ENCODE results near the gene PLTP.
"Not testable (repeated sequence)": the region's sequence is repeated elsewhere in the genome, so short reads cannot be mapped to it uniquely, and the experiment has no call there.

The PLTP gene

DNA sequence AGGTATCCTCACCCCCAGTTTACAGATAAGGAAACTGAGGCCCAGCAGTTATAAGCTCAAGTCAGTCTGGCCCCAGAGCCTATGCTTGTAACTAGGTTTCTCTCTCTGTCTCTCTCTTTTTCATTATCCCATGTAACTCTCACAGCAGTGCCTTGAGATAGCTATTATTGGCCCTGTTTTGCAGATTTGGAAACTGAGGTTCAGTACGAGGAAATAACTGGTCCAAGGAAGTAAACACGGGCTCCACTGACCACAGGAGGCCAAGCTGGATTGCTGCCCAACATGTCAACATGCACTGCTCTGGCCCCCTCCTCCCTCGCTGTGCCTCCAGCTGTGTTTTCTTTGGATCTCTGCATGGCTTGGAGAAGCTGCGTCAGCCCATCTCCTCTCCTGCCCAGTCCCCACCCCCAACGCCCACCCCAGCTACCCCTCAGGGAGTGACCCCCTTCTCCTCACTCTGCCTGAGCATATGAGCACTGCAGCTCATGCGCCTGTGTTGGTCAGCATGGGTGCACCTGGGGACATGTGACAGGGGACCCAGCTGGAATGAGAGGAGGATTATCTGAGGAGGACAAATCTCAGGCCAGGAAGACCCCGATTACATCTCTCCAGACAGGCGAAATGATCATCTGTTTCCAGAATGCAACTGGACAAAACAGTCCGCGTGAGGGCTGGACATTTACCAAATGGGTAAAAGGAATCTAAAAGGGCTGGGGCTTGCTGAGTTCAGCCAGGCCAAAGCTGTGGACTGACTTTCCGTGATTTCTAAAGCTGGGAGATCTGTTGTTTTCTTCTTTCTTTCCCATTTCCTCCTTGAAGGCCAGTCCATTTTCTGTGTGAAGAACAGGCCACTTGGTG is 7.8 kb upstream of the PLTP start:
- no peak for DNase-seq

GRCh38 chr20:45918779-45919537 is 7.0 kb upstream of the PLTP start:
- no peak for DNase-seq

DNA sequence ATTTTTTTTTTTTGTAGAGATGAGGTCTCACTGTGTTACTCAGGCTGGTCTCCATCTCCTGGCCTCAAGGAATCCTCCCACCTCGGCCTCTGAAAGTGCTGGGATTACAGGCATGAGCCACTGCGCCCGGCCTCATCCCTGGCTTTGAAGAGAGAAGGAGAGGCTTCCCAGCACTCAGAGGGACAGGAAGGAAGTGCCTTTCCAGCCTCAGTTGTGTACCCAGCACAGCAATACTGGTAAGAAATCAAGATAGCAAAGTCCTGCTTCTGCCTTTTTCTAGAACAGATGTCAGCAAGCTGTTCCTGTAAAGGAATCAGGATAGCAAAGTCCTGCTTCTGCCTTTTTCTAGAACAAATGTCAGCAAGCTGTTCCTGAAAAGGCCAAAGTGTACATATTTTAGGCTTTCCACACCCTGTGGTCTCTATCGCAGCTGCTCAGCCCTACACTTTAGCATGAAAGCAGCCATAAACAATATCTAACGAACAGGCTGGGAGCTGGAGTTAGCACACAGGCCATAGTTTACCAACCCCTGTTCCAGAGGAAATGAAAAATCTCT is 6.3 kb upstream of the PLTP start:
- no peak for DNase-seq

DNA sequence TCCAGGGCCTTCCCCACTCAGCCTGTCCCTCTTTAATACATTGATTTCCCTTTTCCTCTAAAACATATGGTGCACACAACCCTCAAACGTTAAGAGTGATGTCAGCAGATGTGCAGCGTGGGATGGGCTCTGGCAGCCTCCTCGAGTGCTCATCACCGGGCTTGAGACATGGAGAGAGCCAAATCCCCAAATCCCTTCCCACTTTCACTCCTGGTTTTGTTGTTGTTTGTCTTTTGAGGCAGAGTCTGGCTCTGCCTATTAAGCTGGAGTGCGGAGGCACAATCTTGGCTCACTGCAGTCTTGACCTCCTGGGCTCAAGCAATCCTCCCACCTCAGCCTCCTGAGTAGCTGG is 5.8 kb upstream of the PLTP start:
- DNase-seq: no peak

DNA sequence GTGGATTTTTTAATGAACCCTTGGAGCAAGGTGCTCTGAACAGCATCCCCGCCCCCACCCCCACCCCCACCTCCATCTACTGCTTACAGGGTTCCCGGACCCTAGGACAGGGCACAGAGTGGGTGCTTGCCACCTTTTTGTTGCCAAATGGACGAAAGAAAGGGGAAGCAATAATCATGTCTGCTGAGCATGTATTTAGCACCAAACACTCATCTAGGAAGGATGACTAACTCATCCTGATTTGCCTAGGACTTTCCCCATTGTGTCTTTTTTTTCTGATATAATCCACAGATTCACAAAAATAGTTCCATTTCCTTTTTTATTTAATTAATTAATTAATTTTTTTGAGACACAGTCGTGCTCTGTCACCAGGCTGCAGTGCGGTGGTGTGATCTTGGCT is 1.2 kb upstream of the PLTP start:
- DNase-seq: no peak

- no peak for DNase-seq
Measured at GRCh38 chr20:45912344-45912682, 358 bp upstream of the PLTP start.

DNA sequence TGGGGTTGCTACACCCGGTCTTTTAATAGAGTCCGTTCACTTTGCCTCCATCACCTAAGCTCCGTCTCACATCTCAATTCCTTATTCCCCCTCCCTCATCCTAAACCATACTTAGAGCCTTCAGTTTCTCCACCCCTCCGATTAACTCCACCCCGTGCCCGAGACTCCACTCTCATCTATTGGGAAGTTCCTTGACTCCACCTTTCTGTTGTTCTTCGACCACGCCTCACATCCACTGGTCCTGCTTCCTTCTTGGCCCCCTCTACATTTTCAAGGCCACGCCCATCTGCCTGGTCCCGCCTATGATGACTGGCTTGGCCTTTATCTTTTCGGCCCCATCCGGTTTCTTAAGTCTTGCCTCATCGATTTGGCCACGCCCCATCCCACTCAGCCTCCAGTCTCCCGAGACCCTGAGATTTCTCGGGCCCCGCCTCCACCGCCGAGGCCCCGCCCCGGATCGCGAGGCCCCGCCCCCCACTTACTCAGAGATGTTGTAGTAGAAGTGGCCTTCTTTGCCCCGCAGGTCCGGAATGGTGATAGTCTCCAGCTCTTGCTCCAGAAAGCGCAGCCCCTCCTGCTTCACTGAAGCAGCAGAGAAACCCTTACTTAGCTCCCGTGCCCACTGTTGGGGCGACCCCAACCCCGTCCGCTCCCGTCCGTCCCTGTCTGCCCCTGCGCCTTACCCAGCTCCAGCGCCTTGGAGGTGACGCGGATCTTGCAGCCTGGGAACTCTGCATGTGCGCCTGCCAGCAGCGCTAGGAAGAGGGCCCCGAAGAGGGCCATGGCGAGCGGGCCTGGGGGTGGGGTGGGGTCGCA is 1.1 kb downstream of the PLTP start:
- peak; percentile 94 for DNase-seq

DNA sequence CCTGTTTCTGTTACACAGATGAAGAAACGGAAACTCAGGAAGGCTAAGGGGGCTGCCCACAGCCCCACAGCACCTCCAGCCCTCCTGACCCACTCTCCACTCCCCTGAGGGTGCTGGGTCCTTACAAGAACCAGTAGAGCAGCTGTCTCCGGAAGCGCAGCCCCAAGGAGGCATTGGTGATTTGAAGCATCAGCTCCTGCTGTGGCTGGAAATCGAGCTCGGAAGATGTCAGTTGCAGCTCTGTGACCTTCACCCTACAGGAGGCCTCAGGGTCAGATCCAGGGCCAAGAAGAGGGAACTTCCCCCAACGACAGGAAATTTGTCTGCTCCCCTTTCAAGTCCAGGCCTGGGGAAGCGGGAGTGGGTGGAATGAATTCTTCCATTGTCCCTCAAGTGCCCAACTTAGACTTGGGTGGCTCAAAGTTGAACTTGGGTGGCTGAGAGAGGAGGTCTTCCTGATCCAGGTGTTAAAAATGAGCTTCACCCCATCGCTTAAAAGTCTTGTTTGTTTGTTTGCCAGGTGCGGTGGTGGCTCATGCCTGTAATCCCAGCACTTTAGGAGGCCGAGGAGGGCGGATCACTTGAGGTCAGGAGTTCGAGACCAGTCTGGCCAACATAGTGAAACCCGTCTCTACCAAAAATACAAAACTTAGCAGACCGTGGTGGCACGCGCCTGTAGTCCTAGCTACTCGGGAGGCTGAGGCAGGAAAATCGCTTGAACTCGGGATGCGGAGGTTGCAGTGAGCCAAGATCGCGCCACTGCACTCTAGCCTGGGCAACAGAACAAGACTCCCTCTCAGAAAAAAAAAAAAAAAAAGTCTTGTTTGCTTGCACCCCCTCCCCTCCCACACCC is 1.9 kb downstream of the PLTP start:
- no peak for DNase-seq

- no peak for DNase-seq
Measured at GRCh38 chr20:45909336-45909808, 2.6 kb downstream of the PLTP start.

DNA sequence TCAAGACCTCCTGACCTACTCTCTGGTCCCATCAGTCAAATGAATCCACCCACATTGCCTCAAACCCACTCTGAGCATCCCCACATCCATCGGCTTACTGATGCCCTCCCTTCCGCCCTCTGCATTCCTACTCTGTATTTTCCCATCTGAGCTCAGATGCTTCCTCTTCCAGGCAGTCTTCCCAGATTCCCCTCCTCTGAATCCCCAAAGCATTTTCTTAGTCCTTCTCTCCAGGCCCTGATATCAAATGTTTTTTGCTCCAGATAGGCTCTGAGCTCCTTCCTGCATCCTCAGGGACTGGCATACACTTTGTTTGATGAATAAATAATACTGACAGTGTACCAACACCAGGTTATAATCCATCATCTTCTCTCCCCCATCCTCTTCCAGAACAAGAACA is 3.9 kb downstream of the PLTP start:
- DNase-seq: no peak

GRCh38 chr20:45907219-45907948 is 4.6 kb downstream of the PLTP start:
- no peak for DNase-seq

DNA sequence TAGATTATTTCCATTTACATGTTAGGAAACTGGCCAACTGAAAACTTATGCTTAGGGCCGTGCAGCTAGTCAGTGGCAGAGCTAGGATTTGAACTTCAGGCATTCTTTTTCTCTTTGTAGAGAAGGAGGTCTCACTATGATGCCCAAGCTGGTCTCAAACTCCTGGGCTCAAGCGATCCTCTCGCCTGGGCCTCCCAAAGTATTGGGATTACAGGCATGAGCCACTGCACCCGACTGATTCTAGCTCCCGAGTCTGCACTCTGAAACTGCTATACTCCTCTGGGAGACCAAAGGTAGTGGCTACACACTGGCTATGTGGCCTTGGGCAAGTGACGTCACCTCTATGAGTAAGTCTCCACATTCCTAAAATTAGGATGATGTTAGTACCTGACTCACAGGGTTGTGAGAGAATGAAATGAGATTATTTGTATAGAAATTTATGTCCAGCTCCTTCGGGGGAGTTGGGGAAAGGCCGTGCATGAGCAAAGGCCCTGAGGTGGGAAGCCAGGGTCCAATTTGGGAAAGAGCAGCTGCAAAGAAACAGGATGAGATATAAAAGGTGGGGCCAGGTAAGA is 6.4 kb downstream of the PLTP start:
- no peak for DNase-seq

- no peak for DNase-seq
Measured at GRCh38 chr20:45904583-45905504, 7.1 kb downstream of the PLTP start.

GRCh38 chr20:45902199-45902701 is 9.7 kb downstream of the PLTP start:
- no peak for DNase-seq

DNA sequence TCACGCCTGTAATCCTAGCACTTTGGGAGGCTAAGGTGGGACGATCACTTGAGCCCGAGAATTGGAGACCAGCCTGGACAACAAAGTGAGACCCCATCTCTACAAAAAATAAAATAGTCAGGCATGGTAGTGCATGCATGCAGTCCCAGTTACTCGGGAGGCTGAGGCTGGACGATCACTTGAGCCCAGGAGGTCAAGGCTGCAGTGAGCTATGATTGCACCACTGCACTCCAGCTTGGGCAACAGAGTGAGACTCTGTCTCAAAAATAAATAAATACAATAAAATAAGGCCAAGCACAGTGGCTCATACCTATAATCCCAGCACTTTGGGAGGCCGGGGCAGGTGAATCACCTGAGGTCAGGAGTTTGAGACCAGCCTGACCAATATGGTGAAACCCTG is 10.6 kb downstream of the PLTP start:
- DNase-seq: not testable (repeated sequence)

- no peak for DNase-seq
Measured at GRCh38 chr20:45899046-45899835, 12.7 kb downstream of the PLTP start.

- no peak for DNase-seq
Measured at GRCh38 chr20:45898285-45898684, 13.7 kb downstream of the PLTP start.

GRCh38 chr20:45897692-45898091 is 14.3 kb downstream of the PLTP start:
- no peak for DNase-seq

DNA sequence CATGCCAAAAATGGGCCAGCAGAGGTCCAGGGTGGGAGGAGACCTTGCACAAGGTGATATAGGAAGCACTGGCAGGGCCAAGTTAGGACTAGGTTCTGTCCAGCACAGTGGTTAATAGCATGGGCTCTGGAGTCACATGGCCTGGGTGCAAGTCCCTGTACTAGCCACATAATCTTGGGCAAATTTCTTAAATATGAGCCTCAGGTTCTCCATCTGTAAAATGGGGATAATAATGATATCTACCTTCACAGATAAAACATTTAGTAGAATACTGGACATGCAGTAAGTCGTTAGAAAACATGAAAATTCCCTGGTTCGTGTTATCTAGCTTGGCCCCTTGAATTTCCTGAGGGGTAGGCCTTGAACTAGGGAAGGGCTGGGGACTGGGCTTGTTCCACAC is 14.7 kb downstream of the PLTP start:
- no peak for DNase-seq
